HepG2 (cell line): ENCODE measurements around the gene MADD. TPM values are rescaled to one million over a fixed set of nuclear protein-coding genes. Genes with fewer than 3 reads are reported as not detected.

Experiments used
- ATAC-seq: fragments of 200-7000 bp; cut with Tn5 transposase; 3 replicates; pipeline ENCODE4 v1.9.1; 2020; ENCODE audit warnings: mild to moderate bottlenecking, moderate library complexity
- BruUV-seq: library from RNA; stranded (reverse); fragments of 400-500 nt; replicated peaks from 2 replicates; lab custom pipeline; 2021; lab: Mats Ljungman, UMichigan
- CTCF ChIA-PET: fragments of 300-600 bp; formaldehyde crosslinking; extraction: SDS; loops from one replicate; lab custom pipeline; 2021; ENCODE audit warnings: low total read pairs, inconsistent platforms, low intra/inter-chr PET ratio; lab: Yijun Ruan, JAX
- POLR2A ChIA-PET: fragments of 350-600 bp; sonication (Branson Sonifier 250); formaldehyde crosslinking; loops from one replicate; lab custom pipeline; 2020; ENCODE audit warnings: antibody characterized with exemption, inconsistent platforms; lab: Yijun Ruan, JAX
- DNase-seq: peaks from one replicate; pipeline ENCODE4 v3.0.0-alpha.2; 2015; ENCODE audit warnings: low spot score
- FAIRE-seq: peaks from 3 replicates; lab custom pipeline; 2011; peaks lifted over from hg19 to GRCh38; lab: Jason Lieb, UNC
- H2AFZ ChIP-seq: one replicate; pipeline ENCODE4 v1.6.1; 2011; ENCODE audit warnings: low read length, inconsistent platforms
- H3K27ac ChIP-seq: fragments of 300-600 bp; 3 replicates; pipeline ENCODE4 v1.8.0; 2011; ENCODE audit warnings: mixed run types, mild to moderate bottlenecking, mixed read lengths, low read length, inconsistent platforms; ENCODE audit not compliant: insufficient read depth; ENCODE audit errors: extremely low read length
- H3K27me3 ChIP-seq, 2 experiments: fragments of 200-600 bp in 1 of 2; 2 replicates in 1 of 2; 3 replicates in 1 of 2; pipeline versions ENCODE4 v1.6.0 to v1.8.0; 2011; ENCODE audit warnings: low read length in 2 of 2, mild to moderate bottlenecking in 2 of 2, moderate library complexity in 2 of 2, inconsistent platforms in 1 of 2; ENCODE audit not compliant: insufficient read depth in 2 of 2, control insufficient read depth in 1 of 2
- H3K36me3 ChIP-seq, 2 experiments: fragments of 200-600 bp in 1 of 2; replicated peaks in 1 of 2; 2 replicates in 1 of 2; 3 replicates in 1 of 2; pipeline versions ENCODE4 v1.5.1 to v1.8.0; 2011; ENCODE audit warnings: low read length in 2 of 2, inconsistent platforms in 1 of 2; ENCODE audit not compliant: insufficient read depth in 2 of 2, control insufficient read depth in 1 of 2
- H3K4me1 ChIP-seq: 2 replicates; pipeline ENCODE4 v1.5.1; 2012; ENCODE audit warnings: low read length, inconsistent platforms; ENCODE audit not compliant: insufficient read depth
- H3K4me2 ChIP-seq: 2 replicates; pipeline ENCODE4 v1.6.0; 2011; ENCODE audit warnings: low read depth, low read length, inconsistent platforms
- H3K4me3 ChIP-seq, 3 experiments: fragments of 200-600 bp in 1 of 3; sonication (generic), shearing (Covaris generic) in 1 of 3; replicated peaks in 1 of 3; 2 replicates each; pipeline ENCODE4 v1.5.1; 2011 to 2016; ENCODE audit warnings: low read length in 3 of 3, inconsistent platforms in 2 of 3, low read depth in 2 of 3, mild to moderate bottlenecking in 2 of 3, control low read depth in 1 of 3, mixed read lengths in 1 of 3; ENCODE audit not compliant: insufficient read depth in 1 of 3
- H3K79me2 ChIP-seq: one replicate; pipeline ENCODE4 v1.6.1; 2011; ENCODE audit warnings: low read length, inconsistent platforms; ENCODE audit not compliant: insufficient read depth
- H3K9ac ChIP-seq: 2 replicates; pipeline ENCODE4 v1.6.0; 2011; ENCODE audit warnings: mild to moderate bottlenecking, low read depth, low read length, inconsistent platforms; ENCODE audit not compliant: insufficient read depth
- H3K9me3 ChIP-seq: 2 replicates; pipeline ENCODE4 v1.5.1; 2012; ENCODE audit warnings: mild to moderate bottlenecking, low read length
- H4K20me1 ChIP-seq: 2 replicates; pipeline ENCODE4 v1.6.0; 2011; ENCODE audit warnings: inconsistent platforms, mild to moderate bottlenecking, low read length, moderate library complexity; ENCODE audit not compliant: insufficient read depth
- GFI1 ChIP-seq: sonication (generic); formaldehyde crosslinking; IDR thresholded peaks from 2 replicates; pipeline ENCODE4 v1.5.0; 2020; ENCODE audit warnings: missing genetic modification reagents, mild to moderate bottlenecking, borderline replicate concordance
- GZF1 ChIP-seq: sonication (generic); formaldehyde crosslinking; IDR thresholded peaks from 2 replicates; pipeline ENCODE4 v1.5.1; 2020; ENCODE audit warnings: mild to moderate bottlenecking, missing genetic modification reagents
- ISL2 ChIP-seq: sonication (generic); formaldehyde crosslinking; IDR thresholded peaks from 2 replicates; pipeline ENCODE4 v1.5.0; 2020; ENCODE audit warnings: missing genetic modification reagents
- ZNF460 ChIP-seq: sonication (generic); formaldehyde crosslinking; IDR thresholded peaks from 2 replicates; pipeline ENCODE4 v1.5.1; 2020; ENCODE audit warnings: missing genetic modification reagents, mild to moderate bottlenecking, borderline replicate concordance
- WGBS: methylation state at CpG from one replicate; pipeline ENCODE4 v1.1.6; 2017; ENCODE audit warnings: low lambda C conversion rate; 5-methylcytosine and 5-hydroxymethylcytosine counted together
- in situ Hi-C: cut with HindIII; loops from 2 replicates; pipeline ENCODE4 v1.10.0; 2017; ENCODE audit warnings: low pct_unique_long_range_greater_than_20kb; ENCODE audit not compliant: extremely low pct_ligation_motif_present
- intact Hi-C: fragments of 100-400 bp; cut with micrococcal nuclease; formaldehyde crosslinking; loops from one replicate; pipeline ENCODE4 v1.10.0; 2022; ENCODE audit not compliant: unreplicated experiment
- polyA plus RNA-seq, 8 experiments: library from polyadenylated mRNA; depleted of rRNA in 3 of 8; stranded (reverse) in 7 of 8; unstranded in 1 of 8; fragments of >200 nt; fragmentation: Illumina TruSeq in 4 of 8; extraction: Trizol in 4 of 8; gene quantifications; 2 replicates each; pipeline versions ENCODE4 v1.2.1 to v1.2.3, GENCODE V29; 2011 to 2016; ENCODE audit warnings: low read depth in 4 of 8, missing spikeins in 1 of 8, mixed read lengths in 1 of 8; ENCODE audit not compliant: insufficient read depth in 1 of 8
- total RNA-seq, 5 experiments: library from RNA; depleted of rRNA; stranded (reverse); fragments of >200 nt; fragmentation: Illumina TruSeq; extraction: Trizol; gene quantifications; 2 replicates each; pipeline ENCODE4 v1.2.3, GENCODE V29; 2016; ENCODE audit warnings: low read depth in 1 of 5
- TF ChIP-seq, protein P1 (sequence below): sonication (generic); formaldehyde crosslinking; IDR thresholded peaks from 2 replicates; pipeline ENCODE4 v1.5.0; 2020; ENCODE audit warnings: mild to moderate bottlenecking, missing genetic modification reagents, moderate library complexity

MADD gene
- total and polyA plus RNA-seq, 2 of the 13 experiments (the other 11 are each of a cell fraction or from before 2014, with no cell fraction given), result 18.0 to 29.2 TPM

DNA sequence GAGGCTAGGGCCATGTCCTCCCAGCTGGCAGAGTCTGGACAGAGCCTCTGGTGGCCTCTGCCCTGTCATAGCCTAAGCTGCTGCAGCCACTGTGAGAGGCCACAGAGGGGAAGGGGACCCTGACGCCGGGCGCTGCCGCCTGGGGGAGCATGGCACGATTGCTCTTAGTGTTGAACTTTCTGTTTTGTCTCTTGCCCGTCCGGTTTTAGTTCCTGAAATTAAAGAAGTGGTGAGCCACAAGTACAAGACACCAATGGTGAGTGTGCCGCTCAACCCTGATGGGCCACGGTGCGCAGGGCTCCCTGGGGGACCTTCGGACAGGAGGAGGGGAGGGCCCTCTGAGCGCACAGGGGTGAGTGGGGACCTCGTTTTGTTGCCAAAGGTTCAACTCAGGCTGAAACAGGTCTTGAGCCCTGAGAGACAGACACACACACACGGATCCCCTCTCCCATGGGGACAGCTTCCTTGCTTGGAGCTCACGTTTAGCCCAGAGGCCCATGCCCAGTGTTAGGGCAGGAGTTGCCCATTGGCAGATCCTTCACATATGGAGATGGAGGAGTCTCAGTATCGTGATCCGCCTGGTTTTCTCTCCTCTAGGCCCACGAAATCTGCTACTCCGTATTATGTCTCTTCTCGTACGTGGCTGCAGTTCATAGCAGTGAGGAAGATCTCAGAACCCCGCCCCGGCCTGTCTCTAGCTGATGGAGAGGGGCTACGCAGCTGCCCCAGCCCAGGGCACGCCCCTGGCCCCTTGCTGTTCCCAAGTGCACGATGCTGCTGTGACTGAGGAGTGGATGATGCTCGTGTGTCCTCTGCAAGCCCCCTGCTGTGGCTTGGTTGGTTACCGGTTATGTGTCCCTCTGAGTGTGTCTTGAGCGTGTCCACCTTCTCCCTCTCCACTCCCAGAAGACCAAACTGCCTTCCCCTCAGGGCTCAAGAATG lies 58.8 kb downstream of the MADD start:
- no peak for DNase-seq
- no peak for FAIRE-seq
- 93% methylated on average over 25 of the region's 29 CpGs for WGBS
- H3K4me1 ChIP-seq, result no peaks in the 10 kb centered on the region
- in situ Hi-C loops (no loop called here), intact Hi-C loops (no loop called here)
- no peak overlapping the region for H2AFZ ChIP-seq
- no TSS peak for BruUV-seq
- H3K27me3 ChIP-seq, result no peaks in the 10 kb centered on the region
- H3K9me3 ChIP-seq, result no peaks in the 10 kb centered on the region
- no peak for TF ChIP-seq ZNF460 (CRISPR knock-in tag)
- H3K9ac ChIP-seq, result no peak overlapping the region
- no peak overlapping the region for H3K4me3 ChIP-seq
- H4K20me1 ChIP-seq, result no peaks in the 10 kb centered on the region
- H3K27ac ChIP-seq, result no peak overlapping the region
- H3K36me3 ChIP-seq, result peaks cover 10 to 45% of the 10 kb centered on the region in 2 experiments
- CTCF ChIA-PET, result no interaction called here
- H3K4me2 ChIP-seq, result no peak overlapping the region
- POLR2A ChIA-PET, result no interaction called here
- no peaks in the 10 kb centered on the region for H3K79me2 ChIP-seq
- no peak for ATAC-seq

DNA sequence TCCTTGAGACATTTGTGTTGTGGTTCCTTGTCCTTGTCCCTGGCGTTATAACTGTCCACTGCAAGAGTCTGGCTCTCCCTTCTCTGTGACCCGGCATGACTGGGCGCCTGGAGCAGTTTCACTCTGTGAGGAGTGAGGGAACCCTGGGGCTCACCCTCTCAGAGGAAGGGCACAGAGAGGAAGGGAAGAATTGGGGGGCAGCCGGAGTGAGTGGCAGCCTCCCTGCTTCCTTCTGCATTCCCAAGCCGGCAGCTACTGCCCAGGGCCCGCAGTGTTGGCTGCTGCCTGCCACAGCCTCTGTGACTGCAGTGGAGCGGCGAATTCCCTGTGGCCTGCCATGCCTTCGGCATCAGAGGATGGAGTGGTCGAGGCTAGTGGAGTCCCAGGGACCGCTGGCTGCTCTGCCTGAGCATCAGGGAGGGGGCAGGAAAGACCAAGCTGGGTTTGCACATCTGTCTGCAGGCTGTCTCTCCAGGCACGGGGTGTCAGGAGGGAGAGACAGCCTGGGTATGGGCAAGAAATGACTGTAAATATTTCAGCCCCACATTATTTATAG lies 59.6 kb downstream of the MADD start:
- no peaks in the 10 kb centered on the region for H4K20me1 ChIP-seq
- H3K9me3 ChIP-seq, result no peaks in the 10 kb centered on the region
- intact Hi-C loops, result no loop called here
- no peak overlapping the region for H2AFZ ChIP-seq
- 93% methylated on average over 10 of the region's 12 CpGs for WGBS
- H3K4me1 ChIP-seq, result no peaks in the 10 kb centered on the region
- H3K36me3 ChIP-seq, result peaks cover 10 to 45% of the 10 kb centered on the region in 2 experiments
- no peak for DNase-seq
- BruUV-seq, result no TSS peak
- H3K79me2 ChIP-seq, result no peaks in the 10 kb centered on the region
- TF ChIP-seq GFI1 (CRISPR knock-in tag) (no peak), GZF1 (CRISPR knock-in tag) (no peak), ISL2 (no peak)
- TF ChIP-seq, protein P1, sequence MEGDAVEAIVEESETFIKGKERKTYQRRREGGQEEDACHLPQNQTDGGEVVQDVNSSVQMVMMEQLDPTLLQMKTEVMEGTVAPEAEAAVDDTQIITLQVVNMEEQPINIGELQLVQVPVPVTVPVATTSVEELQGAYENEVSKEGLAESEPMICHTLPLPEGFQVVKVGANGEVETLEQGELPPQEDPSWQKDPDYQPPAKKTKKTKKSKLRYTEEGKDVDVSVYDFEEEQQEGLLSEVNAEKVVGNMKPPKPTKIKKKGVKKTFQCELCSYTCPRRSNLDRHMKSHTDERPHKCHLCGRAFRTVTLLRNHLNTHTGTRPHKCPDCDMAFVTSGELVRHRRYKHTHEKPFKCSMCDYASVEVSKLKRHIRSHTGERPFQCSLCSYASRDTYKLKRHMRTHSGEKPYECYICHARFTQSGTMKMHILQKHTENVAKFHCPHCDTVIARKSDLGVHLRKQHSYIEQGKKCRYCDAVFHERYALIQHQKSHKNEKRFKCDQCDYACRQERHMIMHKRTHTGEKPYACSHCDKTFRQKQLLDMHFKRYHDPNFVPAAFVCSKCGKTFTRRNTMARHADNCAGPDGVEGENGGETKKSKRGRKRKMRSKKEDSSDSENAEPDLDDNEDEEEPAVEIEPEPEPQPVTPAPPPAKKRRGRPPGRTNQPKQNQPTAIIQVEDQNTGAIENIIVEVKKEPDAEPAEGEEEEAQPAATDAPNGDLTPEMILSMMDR, result no peak
- H3K4me3 ChIP-seq, result no peak overlapping the region
- no peak for ATAC-seq
- no peak overlapping the region for H3K9ac ChIP-seq
- no peak for FAIRE-seq
- CTCF ChIA-PET, result no interaction called here
- no peak overlapping the region for H3K4me2 ChIP-seq
- H3K27me3 ChIP-seq, result no peaks in the 10 kb centered on the region
- POLR2A ChIA-PET, result no interaction called here
- H3K27ac ChIP-seq, result no peak overlapping the region
- in situ Hi-C loops, result no loop called here
